HG03139 (cell line): ENCODE results near the gene HMGB4.

Source experiments
- ATAC-seq: cut with Tn5 transposase; IDR thresholded peaks from one replicate; pipeline ENCODE4 v1.9.1; 2021; ENCODE audit not compliant: unreplicated experiment

The HMGB4 gene

GRCh38 chr1:33895976-33896375 is 32.1 kb downstream of the HMGB4 start:
- no peak for ATAC-seq

- no peak for ATAC-seq
Measured at GRCh38 chr1:33897092-33897725, 33.3 kb downstream of the HMGB4 start.

DNA sequence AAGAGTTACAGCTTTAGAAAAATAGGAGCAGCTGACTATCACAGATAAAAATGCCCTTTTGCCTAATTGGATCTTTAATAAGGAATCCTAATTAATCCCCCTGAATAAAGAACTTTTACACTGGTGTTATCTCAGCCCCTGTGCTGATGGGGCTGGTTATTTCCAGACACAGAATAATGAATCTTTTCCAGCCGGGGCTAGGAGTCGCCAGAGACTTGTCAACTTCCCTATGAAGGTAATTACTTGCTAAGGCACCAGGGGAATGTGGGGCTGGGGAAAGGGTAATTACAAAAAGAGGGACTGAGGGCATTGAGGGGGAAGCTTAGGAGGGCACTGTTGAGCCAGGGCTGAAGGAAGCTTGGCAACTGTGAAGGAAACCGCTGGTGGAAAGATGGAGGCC is 34.5 kb downstream of the HMGB4 start:
- no peak for ATAC-seq

GRCh38 chr1:33898881-33899280 is 35.0 kb downstream of the HMGB4 start:
- no peak for ATAC-seq

- ATAC-seq: no peak
Measured at GRCh38 chr1:33899746-33900145, 35.9 kb downstream of the HMGB4 start.

- ATAC-seq: peak; percentile 83
Measured at GRCh38 chr1:33902486-33903209, 38.8 kb downstream of the HMGB4 start.

DNA sequence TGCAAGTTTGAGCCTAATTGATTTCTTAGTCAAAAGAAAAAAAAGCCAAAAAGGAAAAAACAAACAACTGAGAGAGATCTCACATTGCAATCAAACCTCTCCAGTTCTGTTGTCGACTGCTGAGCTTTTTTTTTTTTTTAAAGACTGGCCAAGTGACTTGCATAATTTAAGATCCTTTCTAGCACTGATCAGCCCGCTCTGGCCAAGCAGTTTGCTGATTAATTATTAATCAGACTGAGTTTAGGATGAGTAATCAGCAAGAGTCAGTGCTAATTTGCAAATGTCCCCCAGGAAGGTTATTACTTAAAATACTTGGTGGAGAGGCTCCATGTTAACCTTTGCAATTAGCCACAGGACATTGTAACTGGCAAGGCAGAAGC is 39.3 kb downstream of the HMGB4 start:
- ATAC-seq: peak; percentile 71

DNA sequence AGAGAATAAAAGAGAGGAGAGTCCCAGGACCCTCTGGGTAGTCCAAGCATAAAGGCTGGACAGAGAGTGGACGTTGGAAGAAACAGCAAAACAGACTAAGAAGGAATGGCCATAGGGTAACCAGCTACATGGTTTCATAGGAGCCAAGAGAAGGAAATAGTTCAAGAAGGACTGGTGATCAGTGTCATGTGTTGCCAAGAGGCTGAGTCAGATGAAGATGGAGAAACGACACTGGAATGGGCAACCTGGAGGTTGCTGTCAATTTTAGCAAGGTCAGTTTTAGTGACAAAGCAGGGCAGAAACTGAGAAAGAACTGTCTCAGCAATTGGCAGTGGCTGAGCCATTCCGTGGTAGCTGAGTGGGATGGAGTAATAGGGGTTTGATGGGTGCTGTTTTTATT is 41.4 kb downstream of the HMGB4 start:
- no peak for ATAC-seq

DNA sequence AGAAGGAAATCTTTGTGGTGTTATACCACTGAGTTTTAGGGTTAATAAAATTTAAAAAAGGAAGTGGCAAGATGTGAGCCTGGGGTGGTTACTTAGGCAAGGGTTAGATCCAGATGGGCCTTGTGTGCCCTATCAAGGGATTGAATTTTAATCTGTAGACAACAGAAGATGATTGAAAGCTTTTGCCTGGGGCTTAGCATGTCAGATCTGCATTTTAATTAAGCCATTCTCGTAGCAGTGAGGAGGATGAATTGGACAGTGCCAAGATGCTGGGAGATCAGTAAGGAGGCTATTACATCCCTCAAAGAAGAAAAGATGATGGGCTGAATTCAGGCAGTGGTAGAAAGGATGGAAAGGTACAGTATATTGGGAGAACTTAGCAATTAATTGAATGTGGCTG is 42.3 kb downstream of the HMGB4 start:
- ATAC-seq: no peak

DNA sequence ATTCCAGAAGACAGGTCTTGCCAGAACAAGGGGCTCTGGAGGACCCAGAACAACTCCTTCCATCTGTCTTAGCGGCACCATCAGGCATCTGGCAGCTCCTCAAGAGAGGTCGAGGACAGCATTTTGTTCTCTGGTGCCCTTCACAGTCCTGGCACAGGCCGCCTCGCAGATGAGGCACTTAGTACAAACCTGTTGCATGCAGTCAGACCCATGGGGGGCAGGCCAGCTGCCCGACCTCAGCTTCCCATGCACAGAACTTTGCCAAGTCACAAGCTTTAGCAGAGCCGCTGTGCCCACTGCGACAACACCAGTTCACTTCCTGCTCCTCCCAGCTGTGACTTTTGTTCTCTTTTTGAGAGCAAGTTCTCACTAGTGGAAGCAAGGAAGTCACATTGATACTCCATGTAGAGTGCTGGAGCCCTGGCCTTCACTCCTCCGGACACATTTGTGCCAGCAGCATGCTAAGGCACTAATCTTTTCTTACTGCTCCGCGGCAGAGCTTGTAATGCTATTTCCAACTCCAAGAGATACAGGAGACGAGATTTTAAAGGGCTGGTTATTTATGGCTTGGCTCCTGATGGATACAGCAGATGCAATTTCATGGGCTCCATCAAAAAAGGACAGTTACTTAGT is 44.6 kb downstream of the HMGB4 start:
- ATAC-seq: no peak
